HG02678 (cell line): Measurements from ENCODE around the gene SLIT3.
"Not testable (repeated sequence)": the region's sequence is repeated elsewhere in the genome, so short reads cannot be mapped to it uniquely, and the experiment has no call there.

ENCODE experiments used
- ATAC-seq: cut with Tn5 transposase; IDR thresholded peaks from one replicate; pipeline ENCODE4 v1.9.1; 2021; ENCODE audit warnings: mild to moderate bottlenecking, moderate library complexity; ENCODE audit not compliant: unreplicated experiment

SLIT3 gene

DNA sequence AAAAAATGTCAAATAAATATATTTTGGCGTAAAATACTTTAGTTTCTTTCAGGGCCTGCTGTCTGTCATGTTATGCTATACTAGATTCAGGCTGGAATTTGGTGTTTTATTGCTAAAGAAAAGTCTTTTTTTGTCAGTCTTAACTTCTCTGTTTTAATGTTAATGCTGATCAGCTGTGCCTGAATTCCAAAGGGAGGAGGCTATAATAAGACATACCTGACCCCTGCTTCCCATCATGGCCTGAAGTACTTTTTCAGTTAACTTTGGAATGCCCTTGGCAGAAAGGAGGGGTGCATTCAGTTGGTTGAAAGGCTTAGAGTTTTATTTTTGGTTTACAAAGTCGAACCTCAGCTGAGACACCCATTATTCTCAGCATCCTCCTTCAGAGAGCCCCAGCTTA lies 663.7 kb downstream of the SLIT3 start:
- ATAC-seq: no peak

DNA sequence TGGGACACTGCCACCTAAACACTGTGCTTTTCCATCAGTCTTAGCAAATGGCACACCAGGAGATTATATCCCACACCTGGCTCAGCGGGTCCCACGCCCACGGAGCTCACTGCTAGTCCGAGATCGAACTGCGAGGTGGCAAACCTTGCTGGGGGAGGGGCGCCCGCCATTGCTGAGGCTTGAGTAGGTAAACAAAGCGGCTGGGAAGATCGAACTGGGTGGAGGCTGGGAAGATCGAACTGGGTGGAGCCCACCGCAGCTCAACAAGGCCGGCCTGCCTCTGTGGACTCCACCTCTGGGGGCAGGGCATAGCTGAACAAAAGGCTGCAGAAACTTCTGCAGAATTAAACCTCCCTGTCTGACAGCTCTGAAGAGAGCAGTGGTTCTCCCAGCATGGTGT lies 670.0 kb downstream of the SLIT3 start:
- not testable (repeated sequence) for ATAC-seq

GRCh38 chr5:168624850-168625364 lies 676.0 kb downstream of the SLIT3 start:
- no peak for ATAC-seq

DNA sequence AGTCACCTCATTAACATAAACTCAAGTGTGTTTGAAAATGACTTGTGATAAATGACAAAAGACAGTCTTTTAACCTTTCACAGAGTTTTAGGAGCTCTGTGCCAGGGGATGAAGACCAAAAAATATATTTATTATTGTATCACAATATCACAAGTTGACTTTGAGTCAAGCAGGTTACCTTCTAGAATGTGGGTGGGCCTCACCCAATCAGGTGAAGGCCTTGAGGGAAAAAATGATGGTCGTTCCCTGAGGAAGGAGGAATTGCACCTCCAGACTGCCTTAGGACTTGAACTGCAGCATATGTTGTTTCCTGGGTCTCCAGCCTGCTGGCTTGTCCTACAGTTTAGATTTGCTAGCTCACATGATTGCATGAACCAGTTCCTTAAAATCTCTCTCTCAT lies 680.1 kb downstream of the SLIT3 start:
- ATAC-seq: no peak

- no peak for ATAC-seq
Measured at GRCh38 chr5:168614661-168615060, 686.3 kb downstream of the SLIT3 start.

- ATAC-seq: no peak
Measured at GRCh38 chr5:168613996-168614395, 686.9 kb downstream of the SLIT3 start.

DNA sequence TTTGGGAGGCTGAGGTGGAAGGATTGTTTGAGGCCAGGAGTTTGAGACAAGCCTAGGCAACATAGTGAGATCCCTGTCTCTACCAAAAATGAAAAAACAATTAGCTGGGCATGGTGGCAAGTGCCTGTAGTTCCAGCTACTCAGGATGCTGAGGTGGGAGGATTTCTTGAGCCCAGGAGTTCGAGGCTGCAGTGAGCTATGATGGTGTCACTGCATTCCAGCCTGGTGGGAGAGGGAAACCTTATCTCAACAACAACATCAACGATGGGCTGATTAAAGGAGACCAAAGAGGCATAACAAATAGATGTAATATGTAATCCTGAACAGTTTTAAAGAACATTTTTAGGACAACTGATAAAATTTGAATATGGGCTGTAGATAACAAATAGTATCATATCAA lies 687.5 kb downstream of the SLIT3 start:
- no peak for ATAC-seq

- no peak for ATAC-seq
Measured at GRCh38 chr5:168612996-168613395, 687.9 kb downstream of the SLIT3 start.

DNA sequence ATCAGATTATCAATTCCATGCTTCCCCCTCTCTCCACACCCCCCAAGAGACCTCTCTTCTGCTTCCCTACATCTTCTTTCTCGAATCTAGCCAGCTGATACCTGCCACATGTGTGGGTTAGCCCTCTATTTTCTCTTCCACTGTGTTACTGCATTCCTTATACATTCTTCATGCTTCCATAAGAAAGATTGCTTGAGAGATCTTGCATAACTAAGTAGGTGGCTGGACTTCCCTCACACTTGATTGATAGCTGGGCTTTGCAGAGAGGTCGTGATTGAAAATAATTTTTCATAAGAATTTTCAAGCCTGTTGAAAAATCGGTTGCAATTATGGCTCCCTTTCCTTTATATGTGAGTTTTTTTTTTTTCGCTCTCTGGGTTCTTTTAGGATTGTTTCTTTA lies 688.8 kb downstream of the SLIT3 start:
- no peak for ATAC-seq
